RWPE2 (cell line): ENCODE data around the gene STK33.

Experiments
- ATAC-seq: fragments of 200-7000 bp; cut with Tn5 transposase; 3 replicates; pipeline ENCODE4 v1.9.1; 2021; ENCODE audit warnings: low read depth
- DNase-seq: peaks from one replicate; pipeline ENCODE4 v3.0.0-alpha.2; 2020; ENCODE audit warnings: low spot score
- H3K27ac ChIP-seq: fragments of 450-650 bp; 2 replicates; pipeline ENCODE4 v1.5.1; 2017; ENCODE audit warnings: mild to moderate bottlenecking; ENCODE audit not compliant: poor library complexity, severe bottlenecking
- H3K27me3 ChIP-seq: fragments of 250-450 bp; sonication (Bioruptor Pico); 2 replicates; pipeline ENCODE4 v1.5.1; 2021; ENCODE audit warnings: mild to moderate bottlenecking, moderate library complexity; ENCODE audit not compliant: insufficient read depth, poor library complexity, severe bottlenecking
- H3K36me3 ChIP-seq: fragments of 250-450 bp; sonication (Bioruptor Pico); 2 replicates; pipeline ENCODE4 v1.5.1; 2020; ENCODE audit warnings: low read depth, mild to moderate bottlenecking, moderate library complexity
- H3K4me1 ChIP-seq: fragments of 250-450 bp; sonication (Bioruptor Pico); 2 replicates; pipeline ENCODE4 v1.5.1; 2021; ENCODE audit warnings: mild to moderate bottlenecking, moderate library complexity; ENCODE audit not compliant: insufficient read depth, poor library complexity, severe bottlenecking
- H3K4me3 ChIP-seq: fragments of 250-450 bp; sonication (Bioruptor Pico); 2 replicates; pipeline ENCODE4 v1.5.1; 2021; ENCODE audit warnings: mild to moderate bottlenecking, moderate library complexity; ENCODE audit not compliant: severe bottlenecking
- H3K9me3 ChIP-seq: fragments of 250-450 bp; sonication (Bioruptor Pico); 2 replicates; pipeline ENCODE4 v1.5.1; 2021; ENCODE audit warnings: mild to moderate bottlenecking, moderate library complexity; ENCODE audit not compliant: severe bottlenecking
- CTCF ChIP-seq: fragments of 450-650 bp; IDR thresholded peaks from one replicate; pipeline ENCODE4 v1.5.1; 2017; ENCODE audit warnings: mild to moderate bottlenecking, moderate library complexity; ENCODE audit not compliant: poor library complexity, severe bottlenecking

The STK33 gene

GRCh38 chr11:8403310-8403709 lies 190.7 kb downstream of the STK33 start:
- no peaks in the 10 kb centered on the region for H3K27me3 ChIP-seq
- H3K27ac ChIP-seq = no peak overlapping the region
- DNase-seq (no peak), ATAC-seq (no peak)
- no peaks in the 10 kb centered on the region for H3K36me3 ChIP-seq
- H3K4me1 ChIP-seq = no peaks in the 10 kb centered on the region
- no peak for TF ChIP-seq CTCF
- no peak overlapping the region for H3K4me3 ChIP-seq
- H3K9me3 ChIP-seq = no peaks in the 10 kb centered on the region

GRCh38 chr11:8392886-8393285 lies 201.1 kb downstream of the STK33 start:
- Histone ChIP-seq H3K4me1 (no peaks in the 10 kb centered on the region), H3K36me3 (no peaks in the 10 kb centered on the region), H3K27ac (no peak overlapping the region), H3K27me3 (no peaks in the 10 kb centered on the region), H3K9me3 (no peaks in the 10 kb centered on the region), H3K4me3 (no peak overlapping the region)
- TF ChIP-seq CTCF = no peak
- no peak for DNase-seq
- ATAC-seq = no peak

GRCh38 chr11:8392166-8392565 lies 201.9 kb downstream of the STK33 start:
- Histone ChIP-seq H3K4me3 (no peak overlapping the region), H3K27ac (no peak overlapping the region), H3K4me1 (no peaks in the 10 kb centered on the region), H3K27me3 (no peaks in the 10 kb centered on the region), H3K9me3 (no peaks in the 10 kb centered on the region), H3K36me3 (no peaks in the 10 kb centered on the region)
- no peak for TF ChIP-seq CTCF
- DNase-seq (no peak), ATAC-seq (no peak)

GRCh38 chr11:8390851-8391612 lies 203.0 kb downstream of the STK33 start:
- Histone ChIP-seq H3K27me3 (no peaks in the 10 kb centered on the region), H3K36me3 (no peaks in the 10 kb centered on the region), H3K4me1 (no peaks in the 10 kb centered on the region), H3K27ac (no peak overlapping the region), H3K4me3 (no peak overlapping the region), H3K9me3 (no peaks in the 10 kb centered on the region)
- no peak for TF ChIP-seq CTCF
- ATAC-seq (no peak), DNase-seq (no peak)
